AG09319 (cell line): ENCODE measurements around the gene CXCL9.

ENCODE experiments used
- DNase-seq: peaks from one replicate; pipeline ENCODE4 v3.0.0-alpha.2; 2010; ENCODE audit warnings: low read depth; ENCODE audit errors: extremely low read depth
- CTCF ChIP-seq: IDR thresholded peaks from 2 replicates; pipeline ENCODE4 v1.5.1; 2011; ENCODE audit warnings: low read depth, mild to moderate bottlenecking, inconsistent platforms, low read length, moderate library complexity

Gene CXCL9

GRCh38 chr4:76035799-76036380, 28.6 kb upstream of the CXCL9 start, which contains the start of gene CXCL11:
Gene CXCL11 (minus strand): TSS chr4:76036070. CDS start chr4:76035987, 83 bp downstream.
- DNase-seq, result no peak
- TF ChIP-seq CTCF, result no peak

- DNase-seq, result no peak
- no peak for TF ChIP-seq CTCF
Observed at GRCh38 chr4:76035141-76035540, 27.8 kb upstream of the CXCL9 start.

GRCh38 chr4:76029300-76029699, 22.0 kb upstream of the CXCL9 start:
- TF ChIP-seq CTCF, result no peak
- DNase-seq, result no peak

- DNase-seq, result no peak
- no peak for TF ChIP-seq CTCF
Observed at GRCh38 chr4:76028350-76028765, 21.0 kb upstream of the CXCL9 start.

- no peak for DNase-seq
- no peak for TF ChIP-seq CTCF
Observed at GRCh38 chr4:76024065-76024464, 16.8 kb upstream of the CXCL9 start.

- no peak for DNase-seq
- TF ChIP-seq CTCF, result no peak
Observed at GRCh38 chr4:76023389-76023788, 16.1 kb upstream of the CXCL9 start, which contains the start of gene CXCL10. Gene CXCL10 (minus strand): TSS chr4:76023497. CDS start chr4:76023431, 66 bp downstream.

GRCh38 chr4:76022677-76023076, 15.4 kb upstream of the CXCL9 start:
- no peak for TF ChIP-seq CTCF
- DNase-seq, result no peak
